Measurements from ENCODE around the gene IFNL4. TPM values are rescaled to one million over a fixed set of nuclear protein-coding genes. Genes with fewer than 3 reads are reported as not detected.

IFNL4 gene
- total and polyA plus RNA-seq, 9 of the 15 experiments (the other 6 are each of a cell fraction or from before 2014, with no cell fraction given) = not detected

- ChIA-PET POLR2A (interaction anchor here (0.9 kb wide), 1 partner anchor 106 kb away, joined by 3 read pairs; no protein-coding TSS in a partner anchor), CTCF (ENCODE audit: low intra/inter-chr PET ratio) (interaction anchor here (0.6 kb wide), 1 partner anchor 105 kb away, joined by 4 read pairs; no protein-coding TSS in a partner anchor)
- peak; percentile 77 for ATAC-seq
- no peaks in the 10 kb centered on the region for H3K36me3 ChIP-seq (ENCODE audit: control insufficient read depth, insufficient read depth, low read length)
- no peak overlapping the region for H3K9ac ChIP-seq (ENCODE audit: insufficient read depth in 1 of 2, low read depth in 2 of 2, low read length in 2 of 2)
- no peaks in the 10 kb centered on the region for H3K79me2 ChIP-seq (ENCODE audit: control insufficient read depth, insufficient read depth, low read length)
- no TSS peak for BruUV-seq (replicated peaks)
- H3K27me3 ChIP-seq (ENCODE audit: control insufficient read depth in 2 of 2, insufficient read depth in 2 of 2, low read length in 2 of 2) = peaks cover 2 to 27% of the 10 kb centered on the region in 2 experiments; a peak in 4 of 5 replicates
- no peaks in the 10 kb centered on the region for H3K9me3 ChIP-seq (replicated peaks; ENCODE audit: control insufficient read depth, insufficient read depth, low read depth, low read length)
- H3K27ac ChIP-seq (ENCODE audit: extremely low read depth, low read depth, low read length) = no peak overlapping the region
- DNase-seq (ENCODE audit: extremely low read depth in 1 of 4, low spot score in 3 of 4) = peak; percentile 38 to 66 (median 55)
- no peak overlapping the region for H2AFZ ChIP-seq (ENCODE audit: low read depth, low read length)
- intact Hi-C loops (cut with micrococcal nuclease) = no loop called here
- no peak overlapping the region for H3K4me3 ChIP-seq
- WGBS (ENCODE audit: insufficient coverage, low coverage, missing lambda C conversion rate) = 5% methylated on average over 4 of the region's 4 CpGs
- in situ Hi-C loops (cut with MboI) = no loop called here
- no peak for FAIRE-seq
- H3K4me1 ChIP-seq (replicated peaks in 1 of 2; ENCODE audit: control insufficient read depth in 2 of 2, insufficient read depth in 2 of 2, low read length in 2 of 2) = no peaks in the 10 kb centered on the region; a peak in 1 of 5 replicates
- no peaks in the 10 kb centered on the region for H4K20me1 ChIP-seq (replicated peaks; ENCODE audit: control insufficient read depth, insufficient read depth, low read length)
- no peak overlapping the region for H3K4me2 ChIP-seq (ENCODE audit: insufficient read depth, low read length)
- no peaks in the 10 kb centered on the region for H3K9me1 ChIP-seq (ENCODE audit: control insufficient read depth, insufficient read depth, low read length)
- TF ChIP-seq MEIS2 (IDR thresholded peaks at IDR 0.05; ENCODE audit: partially characterized antibody) (no peak), C11orf30 (IDR thresholded peaks at IDR 0.05; ENCODE audit: low read depth) (no peak), CBFA2T3 (IDR thresholded peaks at IDR 0.05) (no peak), SMARCB1 (IDR thresholded peaks at IDR 0.05; ENCODE audit: insufficient read length, low read depth) (no peak), ZNF197 (CRISPR knock-in tag; IDR thresholded peaks at IDR 0.05; ENCODE audit: low read depth) (0 out of 2 replicates have a peak, but pooled peaks have one; percentile 40), BACH1 (tag; IDR thresholded peaks at IDR 0.05) (no peak), ZNF277 (CRISPR knock-in tag; IDR thresholded peaks at IDR 0.05; ENCODE audit: borderline replicate concordance) (no peak), BRF2 (IDR thresholded peaks at IDR 0.05; ENCODE audit: borderline replicate concordance, insufficient read depth, insufficient read length) (no peak), MIER1 (IDR thresholded peaks at IDR 0.05; ENCODE audit: low read depth) (peak; percentile 94), FIP1L1 (IDR thresholded peaks at IDR 0.05; ENCODE audit: low read depth, low read length, poor library complexity, severe bottlenecking) (no peak), ATF3 (IDR thresholded peaks at IDR 0.05) (no peak), ATF3 (CRISPR knock-in tag; conservative IDR thresholded peaks at IDR 0.05) (no peak)
Measured at GRCh38 chr19:39223703-39224279, 24.9 kb downstream of the IFNL4 start.

Measured in K562 (cell line).